Esophagus squamous epithelium (tissue), 4 donors: ENCODE measurements around the gene CDC25B.

ENCODE experiments used
- POLR2A ChIP-seq, 4 donors: fragments of 450-650 bp; IDR thresholded peaks; one replicate each; pipeline ENCODE4 v1.6.1; 2017; ENCODE audit warnings: antibody characterized with exemption in 4 of 4, mild to moderate bottlenecking in 4 of 4, moderate library complexity in 3 of 4
- TF ChIP-seq, protein P1 (sequence below), 6 experiments: fragments of 450-650 bp in 4 of 6; fragments of 200-600 bp in 2 of 6; sonication (generic) in 2 of 6; IDR thresholded peaks; one replicate each; pipeline ENCODE4 v1.5.1; 2016 to 2019; ENCODE audit warnings: antibody characterized with exemption in 6 of 6, mild to moderate bottlenecking in 4 of 6, moderate library complexity in 4 of 6

- TF ChIP-seq, protein P1, sequence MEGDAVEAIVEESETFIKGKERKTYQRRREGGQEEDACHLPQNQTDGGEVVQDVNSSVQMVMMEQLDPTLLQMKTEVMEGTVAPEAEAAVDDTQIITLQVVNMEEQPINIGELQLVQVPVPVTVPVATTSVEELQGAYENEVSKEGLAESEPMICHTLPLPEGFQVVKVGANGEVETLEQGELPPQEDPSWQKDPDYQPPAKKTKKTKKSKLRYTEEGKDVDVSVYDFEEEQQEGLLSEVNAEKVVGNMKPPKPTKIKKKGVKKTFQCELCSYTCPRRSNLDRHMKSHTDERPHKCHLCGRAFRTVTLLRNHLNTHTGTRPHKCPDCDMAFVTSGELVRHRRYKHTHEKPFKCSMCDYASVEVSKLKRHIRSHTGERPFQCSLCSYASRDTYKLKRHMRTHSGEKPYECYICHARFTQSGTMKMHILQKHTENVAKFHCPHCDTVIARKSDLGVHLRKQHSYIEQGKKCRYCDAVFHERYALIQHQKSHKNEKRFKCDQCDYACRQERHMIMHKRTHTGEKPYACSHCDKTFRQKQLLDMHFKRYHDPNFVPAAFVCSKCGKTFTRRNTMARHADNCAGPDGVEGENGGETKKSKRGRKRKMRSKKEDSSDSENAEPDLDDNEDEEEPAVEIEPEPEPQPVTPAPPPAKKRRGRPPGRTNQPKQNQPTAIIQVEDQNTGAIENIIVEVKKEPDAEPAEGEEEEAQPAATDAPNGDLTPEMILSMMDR (IDR thresholded peaks at IDR 0.05) = no peak
- no peak for TF ChIP-seq POLR2A (IDR thresholded peaks at IDR 0.05)
Observed at GRCh38 chr20:3798908-3799248, 2.8 kb downstream of the CDC25B start.
